Muscle layer of duodenum (tissue), 2 donors: ENCODE results near the gene CNTNAP5.

Experiments
- H3K27ac ChIP-seq: one replicate; pipeline ENCODE4 v1.7.0; 2013; ENCODE audit warnings: mild to moderate bottlenecking, low read length
- H3K27me3 ChIP-seq: one replicate; pipeline ENCODE4 v1.7.0; 2013; ENCODE audit warnings: low read depth, mild to moderate bottlenecking, control low read depth, low read length
- H3K36me3 ChIP-seq, 2 donors: one replicate each; pipeline ENCODE4 v1.7.0; 2013; ENCODE audit warnings: low read length in 2 of 2, control low read depth in 1 of 2, mild to moderate bottlenecking in 1 of 2; ENCODE audit not compliant: insufficient read depth in 2 of 2, control insufficient read depth in 1 of 2
- H3K4me1 ChIP-seq, 2 donors: one replicate each; pipeline ENCODE4 v1.7.0; 2013; ENCODE audit warnings: low read length in 2 of 2, mild to moderate bottlenecking in 2 of 2, control low read depth in 1 of 2, moderate library complexity in 1 of 2; ENCODE audit not compliant: insufficient read depth in 2 of 2, control insufficient read depth in 1 of 2
- H3K4me3 ChIP-seq, 2 donors: one replicate each; pipeline ENCODE4 v1.7.0; 2013; ENCODE audit warnings: low read length in 2 of 2, low read depth in 1 of 2, mild to moderate bottlenecking in 1 of 2
- H3K9me3 ChIP-seq, 2 donors: one replicate each; pipeline ENCODE4 v1.7.0; 2013; ENCODE audit warnings: low read length in 2 of 2, control low read depth in 1 of 2, mild to moderate bottlenecking in 1 of 2; ENCODE audit not compliant: control insufficient read depth in 1 of 2
- donor health status: healthy.

CNTNAP5 gene

GRCh38 chr2:124561486-124561885, 536.4 kb downstream of the CNTNAP5 start:
- no peaks in the 10 kb centered on the region for H3K27me3 ChIP-seq
- no peak overlapping the region for H3K27ac ChIP-seq
- no peaks in the 10 kb centered on the region for H3K9me3 ChIP-seq
- H3K36me3 ChIP-seq: no peaks in the 10 kb centered on the region
- H3K4me3 ChIP-seq: no peak overlapping the region
- no peaks in the 10 kb centered on the region for H3K4me1 ChIP-seq

- Histone ChIP-seq H3K36me3 (no peaks in the 10 kb centered on the region), H3K27ac (no peak overlapping the region)
These were observed 538.3 kb downstream of the CNTNAP5 start for GRCh38 chr2:124563426-124563825.

GRCh38 chr2:124566518-124566970, 541.5 kb downstream of the CNTNAP5 start:
- Histone ChIP-seq H3K4me1 (no peaks in the 10 kb centered on the region), H3K9me3 (no peaks in the 10 kb centered on the region), H3K4me3 (no peak overlapping the region), H3K27me3 (no peaks in the 10 kb centered on the region), H3K36me3 (no peaks in the 10 kb centered on the region), H3K27ac (no peak overlapping the region)

More at GRCh38 chr2:124563426-124563825, 538.3 kb downstream of the CNTNAP5 start:
- Histone ChIP-seq H3K27me3 (no peaks in the 10 kb centered on the region), H3K4me1 (no peaks in the 10 kb centered on the region), H3K9me3 (no peaks in the 10 kb centered on the region), H3K4me3 (no peak overlapping the region)

GRCh38 chr2:124570872-124571271, 545.8 kb downstream of the CNTNAP5 start:
- H3K27ac ChIP-seq: no peak overlapping the region
- H3K27me3 ChIP-seq: no peaks in the 10 kb centered on the region
- H3K4me1 ChIP-seq: no peaks in the 10 kb centered on the region
- no peaks in the 10 kb centered on the region for H3K9me3 ChIP-seq
- H3K36me3 ChIP-seq: no peaks in the 10 kb centered on the region
- H3K4me3 ChIP-seq: no peak overlapping the region

GRCh38 chr2:124571836-124572235, 546.7 kb downstream of the CNTNAP5 start:
- H3K27me3 ChIP-seq: no peaks in the 10 kb centered on the region
- no peak overlapping the region for H3K27ac ChIP-seq
- no peaks in the 10 kb centered on the region for H3K36me3 ChIP-seq
- H3K4me1 ChIP-seq: no peaks in the 10 kb centered on the region
- no peak overlapping the region for H3K4me3 ChIP-seq
- H3K9me3 ChIP-seq: no peaks in the 10 kb centered on the region

- Histone ChIP-seq H3K36me3 (no peaks in the 10 kb centered on the region), H3K4me3 (no peak overlapping the region), H3K27me3 (no peaks in the 10 kb centered on the region), H3K4me1 (no peaks in the 10 kb centered on the region), H3K27ac (no peak overlapping the region), H3K9me3 (no peaks in the 10 kb centered on the region)
These were observed 548.0 kb downstream of the CNTNAP5 start for GRCh38 chr2:124572934-124573634.

GRCh38 chr2:124575497-124575896, 550.4 kb downstream of the CNTNAP5 start:
- Histone ChIP-seq H3K27ac (no peak overlapping the region), H3K27me3 (no peaks in the 10 kb centered on the region), H3K4me3 (no peak overlapping the region), H3K4me1 (no peaks in the 10 kb centered on the region), H3K36me3 (no peaks in the 10 kb centered on the region), H3K9me3 (no peaks in the 10 kb centered on the region)

GRCh38 chr2:124580263-124580662, 555.2 kb downstream of the CNTNAP5 start:
- Histone ChIP-seq H3K4me1 (no peaks in the 10 kb centered on the region), H3K36me3 (no peaks in the 10 kb centered on the region), H3K27ac (no peak overlapping the region), H3K27me3 (no peaks in the 10 kb centered on the region), H3K9me3 (no peaks in the 10 kb centered on the region), H3K4me3 (no peak overlapping the region)

GRCh38 chr2:124582387-124582786, 557.3 kb downstream of the CNTNAP5 start:
- Histone ChIP-seq H3K27me3 (no peaks in the 10 kb centered on the region), H3K27ac (no peak overlapping the region), H3K9me3 (no peaks in the 10 kb centered on the region), H3K4me1 (no peaks in the 10 kb centered on the region), H3K4me3 (no peak overlapping the region), H3K36me3 (no peaks in the 10 kb centered on the region)

- Histone ChIP-seq H3K9me3 (no peaks in the 10 kb centered on the region), H3K4me1 (no peaks in the 10 kb centered on the region), H3K4me3 (no peak overlapping the region), H3K27me3 (no peaks in the 10 kb centered on the region), H3K27ac (no peak overlapping the region), H3K36me3 (no peaks in the 10 kb centered on the region)
These were observed 559.5 kb downstream of the CNTNAP5 start for GRCh38 chr2:124584615-124585014.

- no peaks in the 10 kb centered on the region for H3K27me3 ChIP-seq
- no peak overlapping the region for H3K27ac ChIP-seq
- no peaks in the 10 kb centered on the region for H3K4me1 ChIP-seq
- no peak overlapping the region for H3K4me3 ChIP-seq
- H3K36me3 ChIP-seq: no peaks in the 10 kb centered on the region
- no peaks in the 10 kb centered on the region for H3K9me3 ChIP-seq
These were observed 560.2 kb downstream of the CNTNAP5 start for GRCh38 chr2:124585277-124585676.

- no peaks in the 10 kb centered on the region for H3K9me3 ChIP-seq
- H3K4me1 ChIP-seq: no peaks in the 10 kb centered on the region
- H3K36me3 ChIP-seq: no peaks in the 10 kb centered on the region
- no peaks in the 10 kb centered on the region for H3K27me3 ChIP-seq
- no peak overlapping the region for H3K27ac ChIP-seq
- no peak overlapping the region for H3K4me3 ChIP-seq
These were observed 561.1 kb downstream of the CNTNAP5 start for GRCh38 chr2:124586210-124586609.
